GM12873 (cell line): ENCODE data around the gene CLIC5.

Experiments
- CTCF ChIP-seq: IDR thresholded peaks from 2 replicates; pipeline ENCODE4 v1.5.1; 2012; ENCODE audit warnings: low read depth, mild to moderate bottlenecking, moderate library complexity, low read length, control low read depth; ENCODE audit not compliant: insufficient read depth; ENCODE audit errors: missing control alignments

Gene CLIC5

GRCh38 chr6:46015119-46015968 is at the start of gene CLIC5:
Gene CLIC5 (minus strand): TSS chr6:46015860. CDS start chr6:46015542, 318 bp downstream.
- no peak for TF ChIP-seq CTCF

- no peak for TF ChIP-seq CTCF
Observed at GRCh38 chr6:46062991-46063390, 47.3 kb upstream of the CLIC5 start.

GRCh38 chr6:46062312-46062711 is 46.7 kb upstream of the CLIC5 start:
- no peak for TF ChIP-seq CTCF

- no peak for TF ChIP-seq CTCF
Observed at GRCh38 chr6:46061497-46061896, 45.8 kb upstream of the CLIC5 start.

GRCh38 chr6:46059608-46060007 is 43.9 kb upstream of the CLIC5 start:
- TF ChIP-seq CTCF, result no peak

- no peak for TF ChIP-seq CTCF
Observed at GRCh38 chr6:46058951-46059350, 43.3 kb upstream of the CLIC5 start.

GRCh38 chr6:46057792-46058191 is 42.1 kb upstream of the CLIC5 start:
- TF ChIP-seq CTCF, result no peak
